NCI-H2227 treated with DMSO at 0.1 percent for 48 hours (cell line): ENCODE data around the gene ARFGEF3.

Experiments used
- DNase-seq: peaks from one replicate; lab custom pipeline; 2025; lab: John Stamatoyannopoulos, UW

Gene ARFGEF3

GRCh38 chr6:138308731-138309110 lies 147.0 kb downstream of the ARFGEF3 start:
- DNase-seq: no peak

GRCh38 chr6:138309695-138310094 lies 148.0 kb downstream of the ARFGEF3 start:
- no peak for DNase-seq

GRCh38 chr6:138310294-138310693 lies 148.6 kb downstream of the ARFGEF3 start:
- no peak for DNase-seq

GRCh38 chr6:138310821-138311220 lies 149.1 kb downstream of the ARFGEF3 start:
- no peak for DNase-seq

- no peak for DNase-seq
These were observed 149.5 kb downstream of the ARFGEF3 start for GRCh38 chr6:138311268-138311667.

- DNase-seq: no peak
These were observed 157.1 kb downstream of the ARFGEF3 start for GRCh38 chr6:138318741-138319375.

- DNase-seq: no peak
These were observed 160.2 kb downstream of the ARFGEF3 start for GRCh38 chr6:138321934-138322333.

- no peak for DNase-seq
These were observed 162.1 kb downstream of the ARFGEF3 start for GRCh38 chr6:138323821-138324220.

GRCh38 chr6:138328210-138328609 lies 166.5 kb downstream of the ARFGEF3 start:
- no peak for DNase-seq

- no peak for DNase-seq
These were observed 169.0 kb downstream of the ARFGEF3 start for GRCh38 chr6:138330763-138331162.

- DNase-seq: no peak
These were observed 169.7 kb downstream of the ARFGEF3 start for GRCh38 chr6:138331444-138331843.

GRCh38 chr6:138331984-138332383 lies 170.2 kb downstream of the ARFGEF3 start:
- DNase-seq: no peak

- DNase-seq: no peak
These were observed 172.3 kb downstream of the ARFGEF3 start for GRCh38 chr6:138334000-138334399.

GRCh38 chr6:138334963-138335362 lies 173.2 kb downstream of the ARFGEF3 start:
- no peak for DNase-seq

- peak; percentile 1 for DNase-seq
These were observed 174.5 kb downstream of the ARFGEF3 start for GRCh38 chr6:138336221-138336620.

- no peak for DNase-seq
These were observed 175.3 kb downstream of the ARFGEF3 start for GRCh38 chr6:138337076-138337475.

- no peak for DNase-seq
These were observed 177.3 kb downstream of the ARFGEF3 start for GRCh38 chr6:138339024-138339423.

GRCh38 chr6:138341176-138341575 lies 179.4 kb downstream of the ARFGEF3 start:
- no peak for DNase-seq

- no peak for DNase-seq
These were observed 181.4 kb downstream of the ARFGEF3 start for GRCh38 chr6:138343112-138343511.

GRCh38 chr6:138345565-138346285 lies 184.0 kb downstream of the ARFGEF3 start:
- DNase-seq: no peak

- no peak for DNase-seq
These were observed 184.8 kb downstream of the ARFGEF3 start for GRCh38 chr6:138346302-138347195.

- DNase-seq: no peak
These were observed 186.1 kb downstream of the ARFGEF3 start for GRCh38 chr6:138347864-138348263.

GRCh38 chr6:138349891-138350290 lies 188.2 kb downstream of the ARFGEF3 start:
- no peak for DNase-seq
